ENCODE measurements around the gene CHRM2.

Gene CHRM2

GRCh38 chr7:137000621-137001020 lies 132.2 kb downstream of the CHRM2 start:
- H3K4me3 ChIP-seq (replicated peaks; ENCODE audit: low read depth, low read length) = no peak overlapping the region
- TF ChIP-seq, protein P1, sequence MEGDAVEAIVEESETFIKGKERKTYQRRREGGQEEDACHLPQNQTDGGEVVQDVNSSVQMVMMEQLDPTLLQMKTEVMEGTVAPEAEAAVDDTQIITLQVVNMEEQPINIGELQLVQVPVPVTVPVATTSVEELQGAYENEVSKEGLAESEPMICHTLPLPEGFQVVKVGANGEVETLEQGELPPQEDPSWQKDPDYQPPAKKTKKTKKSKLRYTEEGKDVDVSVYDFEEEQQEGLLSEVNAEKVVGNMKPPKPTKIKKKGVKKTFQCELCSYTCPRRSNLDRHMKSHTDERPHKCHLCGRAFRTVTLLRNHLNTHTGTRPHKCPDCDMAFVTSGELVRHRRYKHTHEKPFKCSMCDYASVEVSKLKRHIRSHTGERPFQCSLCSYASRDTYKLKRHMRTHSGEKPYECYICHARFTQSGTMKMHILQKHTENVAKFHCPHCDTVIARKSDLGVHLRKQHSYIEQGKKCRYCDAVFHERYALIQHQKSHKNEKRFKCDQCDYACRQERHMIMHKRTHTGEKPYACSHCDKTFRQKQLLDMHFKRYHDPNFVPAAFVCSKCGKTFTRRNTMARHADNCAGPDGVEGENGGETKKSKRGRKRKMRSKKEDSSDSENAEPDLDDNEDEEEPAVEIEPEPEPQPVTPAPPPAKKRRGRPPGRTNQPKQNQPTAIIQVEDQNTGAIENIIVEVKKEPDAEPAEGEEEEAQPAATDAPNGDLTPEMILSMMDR (IDR thresholded peaks at IDR 0.05; ENCODE audit: low read length, missing control alignments) = no peak
- no peak for DNase-seq (ENCODE audit: low read depth)

- peak; percentile 15 for DNase-seq (ENCODE audit: low read depth)
- TF ChIP-seq, protein P1 (IDR thresholded peaks at IDR 0.05; ENCODE audit: low read length, missing control alignments) = no peak
- H3K4me3 ChIP-seq (replicated peaks; ENCODE audit: low read depth, low read length) = no peak overlapping the region
Observed at GRCh38 chr7:137001041-137001440, 132.6 kb downstream of the CHRM2 start.

- no peak overlapping the region for H3K4me3 ChIP-seq (replicated peaks; ENCODE audit: low read depth, low read length)
- no peak for DNase-seq (ENCODE audit: low read depth)
- TF ChIP-seq, protein P1 (IDR thresholded peaks at IDR 0.05; ENCODE audit: low read length, missing control alignments) = no peak
Observed at GRCh38 chr7:137001478-137001877, 133.0 kb downstream of the CHRM2 start.

GRCh38 chr7:137003086-137003485 lies 134.6 kb downstream of the CHRM2 start:
- TF ChIP-seq, protein P1 (IDR thresholded peaks at IDR 0.05; ENCODE audit: low read length, missing control alignments) = no peak
- DNase-seq (ENCODE audit: low read depth) = no peak
- no peak overlapping the region for H3K4me3 ChIP-seq (replicated peaks; ENCODE audit: low read depth, low read length)

DNA sequence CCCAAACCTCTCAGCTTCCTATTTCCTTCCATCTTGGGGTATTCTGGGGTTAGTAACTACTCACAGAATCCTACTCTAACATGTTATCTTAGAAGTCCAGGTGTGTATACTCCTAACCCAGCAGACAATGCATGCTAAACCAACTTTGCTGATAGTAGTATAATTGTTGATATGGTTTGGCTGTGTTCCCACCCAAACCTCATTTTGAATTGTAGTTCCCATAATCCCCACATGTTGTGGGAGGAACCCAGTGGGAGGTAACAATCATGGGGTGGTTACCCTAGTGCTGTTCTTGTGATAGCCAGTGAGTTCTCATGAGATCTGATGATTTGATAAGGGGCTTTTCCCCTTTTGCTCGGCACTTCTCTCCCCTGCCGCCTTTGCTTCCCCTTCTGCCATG lies 135.1 kb downstream of the CHRM2 start:
- TF ChIP-seq, protein P1 (IDR thresholded peaks at IDR 0.05; ENCODE audit: low read length, missing control alignments) = no peak
- no peak overlapping the region for H3K4me3 ChIP-seq (replicated peaks; ENCODE audit: low read depth, low read length)
- no peak for DNase-seq (ENCODE audit: low read depth)

GRCh38 chr7:137005873-137006272 lies 137.4 kb downstream of the CHRM2 start:
- no peak for DNase-seq (ENCODE audit: low read depth)
- TF ChIP-seq, protein P1 (IDR thresholded peaks at IDR 0.05; ENCODE audit: low read length, missing control alignments) = no peak
- no peak overlapping the region for H3K4me3 ChIP-seq (replicated peaks; ENCODE audit: low read depth, low read length)

- peak; percentile 59 for DNase-seq (ENCODE audit: low read depth)
- H3K4me3 ChIP-seq (replicated peaks; ENCODE audit: low read depth, low read length) = no peak overlapping the region
- TF ChIP-seq, protein P1 (IDR thresholded peaks at IDR 0.05; ENCODE audit: low read length, missing control alignments) = no peak
Observed at GRCh38 chr7:137006293-137006692, 137.8 kb downstream of the CHRM2 start.
